Activated T-cell treated with anti-CD3 and anti-CD28 coated beads, Interleukin-2, amount 50 U/mL, for 4 hours (primary cell): Measurements from ENCODE around the gene ATP5PB. TPM values are rescaled to one million over a fixed set of nuclear protein-coding genes. Genes with fewer than 3 reads are reported as not detected.

ENCODE experiments used
- ATAC-seq, 2 donors: fragments of 200-7000 bp; cut with Tn5 transposase; one replicate each; pipeline ENCODE4 v1.10.0; 2021
- DNase-seq: peaks from one replicate; pipeline ENCODE4 v3.0.0-alpha.2; 2020
- H3K27me3 Mint-ChIP-seq: one replicate; pipeline ENCODE4 v1.8.0; 2021; ENCODE audit warnings: low read depth, mixed read lengths
- H3K36me3 Mint-ChIP-seq: one replicate; pipeline ENCODE4 v1.8.0; 2022; ENCODE audit warnings: mixed read lengths; ENCODE audit not compliant: insufficient read depth
- H3K4me1 Mint-ChIP-seq: one replicate; pipeline ENCODE4 v1.8.0; 2021; ENCODE audit warnings: low read depth, mixed read lengths
- H3K4me3 Mint-ChIP-seq: one replicate; pipeline ENCODE4 v1.8.0; 2021; ENCODE audit warnings: mild to moderate bottlenecking, moderate library complexity, mixed read lengths
- H3K9me3 Mint-ChIP-seq: one replicate; pipeline ENCODE4 v1.8.0; 2021; ENCODE audit warnings: mixed read lengths
- total RNA-seq, 3 donors: library from RNA; stranded (reverse); gene quantifications; one replicate each; pipeline ENCODE4 v1.2.1, GENCODE V29; 2021

Gene ATP5PB
- total RNA-seq, 3 donors from 2014 or later, result 301 to 332 (median 319) TPM

GRCh38 chr1:111475701-111476100 lies 26.4 kb downstream of the ATP5PB start:
- no peaks in the 10 kb centered on the region for H3K27me3 Mint-ChIP-seq
- peaks cover 68% of the 10 kb centered on the region for H3K4me1 Mint-ChIP-seq
- H3K4me3 Mint-ChIP-seq, result peak overlapping the region; percentile 83
- ATAC-seq (peak; percentile 76 to 77), DNase-seq (no peak)
- H3K9me3 Mint-ChIP-seq, result peaks cover 6% of the 10 kb centered on the region
- peaks cover 12% of the 10 kb centered on the region for H3K36me3 Mint-ChIP-seq

GRCh38 chr1:111476214-111476613 lies 26.9 kb downstream of the ATP5PB start:
- H3K4me1 Mint-ChIP-seq, result peaks cover 68% of the 10 kb centered on the region
- H3K9me3 Mint-ChIP-seq, result peaks cover 6% of the 10 kb centered on the region
- H3K36me3 Mint-ChIP-seq, result peaks cover 12% of the 10 kb centered on the region
- no peak for DNase-seq
- H3K27me3 Mint-ChIP-seq, result no peaks in the 10 kb centered on the region
- H3K4me3 Mint-ChIP-seq, result peak overlapping the region; percentile 83
- no peak for ATAC-seq

GRCh38 chr1:111476761-111477309 lies 27.6 kb downstream of the ATP5PB start:
- Mint-ChIP-seq H3K36me3 (peaks cover 12% of the 10 kb centered on the region), H3K9me3 (peaks cover 6% of the 10 kb centered on the region), H3K27me3 (no peaks in the 10 kb centered on the region), H3K4me3 (peak overlapping the region; percentile 83), H3K4me1 (peaks cover 72% of the 10 kb centered on the region)
- ATAC-seq, result peak; percentile 50 to 60
- DNase-seq, result no peak

- peaks cover 8% of the 10 kb centered on the region for H3K36me3 Mint-ChIP-seq
- no peaks in the 10 kb centered on the region for H3K27me3 Mint-ChIP-seq
- DNase-seq (no peak), ATAC-seq (no peak)
- no peak overlapping the region for H3K4me3 Mint-ChIP-seq
- H3K9me3 Mint-ChIP-seq, result peaks cover 6% of the 10 kb centered on the region
- H3K4me1 Mint-ChIP-seq, result peaks cover 49% of the 10 kb centered on the region
Measured at GRCh38 chr1:111480674-111481073, 31.4 kb downstream of the ATP5PB start.

GRCh38 chr1:111481387-111482221 lies 32.3 kb downstream of the ATP5PB start:
- ATAC-seq (peak; percentile 57 to 68), DNase-seq (peak; percentile 51)
- peaks cover 39% of the 10 kb centered on the region for H3K4me1 Mint-ChIP-seq
- H3K36me3 Mint-ChIP-seq, result peaks cover 8% of the 10 kb centered on the region
- no peaks in the 10 kb centered on the region for H3K27me3 Mint-ChIP-seq
- peaks cover 6% of the 10 kb centered on the region for H3K9me3 Mint-ChIP-seq
- H3K4me3 Mint-ChIP-seq, result no peak overlapping the region

GRCh38 chr1:111483166-111483565 lies 33.9 kb downstream of the ATP5PB start:
- DNase-seq (no peak), ATAC-seq (no peak)
- Mint-ChIP-seq H3K9me3 (peaks cover under 1% of the 10 kb centered on the region), H3K36me3 (peaks cover under 1% of the 10 kb centered on the region), H3K4me1 (peaks cover 24% of the 10 kb centered on the region), H3K27me3 (no peaks in the 10 kb centered on the region), H3K4me3 (no peak overlapping the region)

- Mint-ChIP-seq H3K4me3 (no peak overlapping the region), H3K27me3 (no peaks in the 10 kb centered on the region), H3K36me3 (no peaks in the 10 kb centered on the region), H3K4me1 (peaks cover 17% of the 10 kb centered on the region), H3K9me3 (no peaks in the 10 kb centered on the region)
- no peak for ATAC-seq
- no peak for DNase-seq
Measured at GRCh38 chr1:111483876-111484275, 34.6 kb downstream of the ATP5PB start.

- DNase-seq, result no peak
- ATAC-seq, result no peak
- H3K9me3 Mint-ChIP-seq, result no peaks in the 10 kb centered on the region
- H3K27me3 Mint-ChIP-seq, result no peaks in the 10 kb centered on the region
- no peak overlapping the region for H3K4me3 Mint-ChIP-seq
- no peaks in the 10 kb centered on the region for H3K36me3 Mint-ChIP-seq
- peaks cover 14% of the 10 kb centered on the region for H3K4me1 Mint-ChIP-seq
Measured at GRCh38 chr1:111484391-111485026, 35.2 kb downstream of the ATP5PB start.

GRCh38 chr1:111486431-111486830 lies 37.2 kb downstream of the ATP5PB start:
- Mint-ChIP-seq H3K36me3 (no peaks in the 10 kb centered on the region), H3K4me1 (peaks cover 8% of the 10 kb centered on the region), H3K27me3 (no peaks in the 10 kb centered on the region), H3K4me3 (no peak overlapping the region), H3K9me3 (no peaks in the 10 kb centered on the region)
- ATAC-seq, result no peak
- DNase-seq, result no peak

GRCh38 chr1:111487133-111487532 lies 37.9 kb downstream of the ATP5PB start:
- DNase-seq, result no peak
- no peaks in the 10 kb centered on the region for H3K9me3 Mint-ChIP-seq
- H3K4me3 Mint-ChIP-seq, result no peak overlapping the region
- H3K27me3 Mint-ChIP-seq, result no peaks in the 10 kb centered on the region
- no peaks in the 10 kb centered on the region for H3K36me3 Mint-ChIP-seq
- H3K4me1 Mint-ChIP-seq, result peaks cover 5% of the 10 kb centered on the region
- ATAC-seq, result no peak

GRCh38 chr1:111488669-111489068 lies 39.4 kb downstream of the ATP5PB start:
- Mint-ChIP-seq H3K4me1 (peaks cover 3% of the 10 kb centered on the region), H3K9me3 (no peaks in the 10 kb centered on the region), H3K4me3 (no peak overlapping the region), H3K36me3 (no peaks in the 10 kb centered on the region), H3K27me3 (no peaks in the 10 kb centered on the region)
- ATAC-seq (no peak), DNase-seq (no peak)

- no peak for ATAC-seq
Measured at GRCh38 chr1:111489604-111490003, 40.3 kb downstream of the ATP5PB start.

GRCh38 chr1:111490220-111490619 lies 41.0 kb downstream of the ATP5PB start:
- Mint-ChIP-seq H3K27me3 (no peaks in the 10 kb centered on the region), H3K4me1 (no peaks in the 10 kb centered on the region), H3K4me3 (no peak overlapping the region), H3K9me3 (peaks cover 4% of the 10 kb centered on the region), H3K36me3 (no peaks in the 10 kb centered on the region)
- ATAC-seq, result no peak
- DNase-seq, result no peak

More at GRCh38 chr1:111489604-111490003, 40.3 kb downstream of the ATP5PB start:
- Mint-ChIP-seq H3K36me3 (no peaks in the 10 kb centered on the region), H3K9me3 (no peaks in the 10 kb centered on the region), H3K4me1 (no peaks in the 10 kb centered on the region), H3K4me3 (no peak overlapping the region), H3K27me3 (no peaks in the 10 kb centered on the region)
- no peak for DNase-seq

- DNase-seq (no peak), ATAC-seq (no peak)
- H3K4me3 Mint-ChIP-seq, result no peak overlapping the region
- H3K4me1 Mint-ChIP-seq, result no peaks in the 10 kb centered on the region
- H3K36me3 Mint-ChIP-seq, result no peaks in the 10 kb centered on the region
- no peaks in the 10 kb centered on the region for H3K27me3 Mint-ChIP-seq
- peaks cover 7% of the 10 kb centered on the region for H3K9me3 Mint-ChIP-seq
Measured at GRCh38 chr1:111491070-111491469, 41.8 kb downstream of the ATP5PB start.
